HG03196 (cell line): ENCODE data around the gene SLC8A2.

Experiments
- ATAC-seq: cut with Tn5 transposase; IDR thresholded peaks from one replicate; pipeline ENCODE4 v1.9.1; 2021; ENCODE audit not compliant: unreplicated experiment

The SLC8A2 gene

DNA sequence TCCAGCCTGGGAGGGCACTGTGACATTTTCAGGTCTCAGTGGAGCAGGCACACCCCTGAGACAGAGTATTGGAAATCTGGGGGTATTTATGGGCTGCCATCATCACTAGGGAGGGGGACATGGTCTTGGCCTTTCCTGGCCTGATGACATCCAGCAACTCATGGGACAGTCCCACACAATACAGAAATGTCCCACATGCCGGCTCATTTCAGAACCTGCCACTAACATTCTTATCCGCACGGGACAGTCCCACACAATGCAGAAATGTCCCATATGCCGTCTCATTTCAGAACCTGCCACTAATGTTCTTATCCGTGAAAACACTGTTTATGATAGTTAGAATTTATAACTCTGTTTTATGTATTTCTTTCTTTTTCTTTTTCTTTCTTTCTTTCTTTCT is 9.8 kb downstream of the SLC8A2 start:
- ATAC-seq = no peak

DNA sequence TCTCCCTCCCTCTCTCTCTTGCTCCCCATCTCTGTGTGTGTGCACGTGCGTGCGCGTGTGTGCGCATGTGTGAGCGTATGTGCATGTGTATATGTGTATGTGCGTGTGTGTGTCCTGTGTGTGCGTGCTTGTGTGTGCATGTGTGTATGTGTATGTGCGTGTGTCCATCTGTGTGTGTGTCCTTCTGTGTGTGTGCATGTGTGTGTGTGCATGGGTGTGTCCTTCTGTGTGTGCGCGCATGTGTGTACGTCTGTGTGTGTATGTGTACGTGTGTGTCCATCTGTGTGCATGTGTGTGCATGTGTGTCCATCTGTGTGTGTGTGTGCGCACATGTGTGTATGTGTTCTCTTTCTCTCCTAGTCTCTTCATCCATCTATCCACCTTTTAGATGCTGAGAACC is 12.2 kb downstream of the SLC8A2 start:
- no peak for ATAC-seq

GRCh38 chr19:47458672-47459071 is 13.0 kb downstream of the SLC8A2 start:
- ATAC-seq = no peak

DNA sequence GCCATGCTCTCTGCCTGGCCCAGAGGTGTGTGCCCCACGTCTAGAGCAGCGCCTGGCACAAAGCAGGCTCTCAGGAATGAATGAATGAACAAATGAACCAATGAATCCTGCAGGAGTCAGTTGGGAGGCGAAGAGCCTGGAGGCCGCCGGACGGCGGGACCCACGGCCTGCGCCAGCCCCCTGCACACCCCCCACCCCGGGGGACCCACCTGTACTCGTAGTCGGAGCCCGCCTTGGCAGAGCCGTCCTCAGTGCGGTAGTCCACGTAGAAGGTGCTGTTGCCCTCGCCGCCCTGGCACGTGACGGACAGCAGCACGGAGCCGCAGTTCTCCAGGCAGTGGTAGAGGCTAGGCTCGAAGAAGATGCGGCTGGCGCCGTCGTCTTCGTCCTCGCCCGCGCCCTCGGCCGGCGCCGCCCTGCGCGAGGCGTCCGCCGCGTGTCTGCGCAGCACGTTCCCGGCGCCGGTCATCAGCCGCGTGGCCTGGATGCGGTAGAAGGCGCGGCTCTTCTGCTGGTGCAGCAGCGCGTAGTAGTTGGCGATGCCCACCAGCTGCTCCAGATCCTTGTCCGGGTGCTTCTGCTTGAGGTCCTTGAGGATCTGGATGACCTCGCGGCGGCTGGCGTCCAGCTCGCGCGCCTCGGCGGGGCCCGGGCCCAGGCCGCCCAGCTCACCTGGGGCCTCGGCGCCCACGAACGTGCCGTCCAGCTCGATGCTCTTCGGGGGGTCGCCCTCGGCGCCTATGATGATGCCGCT is 14.8 kb downstream of the SLC8A2 start:
- ATAC-seq = no peak

DNA sequence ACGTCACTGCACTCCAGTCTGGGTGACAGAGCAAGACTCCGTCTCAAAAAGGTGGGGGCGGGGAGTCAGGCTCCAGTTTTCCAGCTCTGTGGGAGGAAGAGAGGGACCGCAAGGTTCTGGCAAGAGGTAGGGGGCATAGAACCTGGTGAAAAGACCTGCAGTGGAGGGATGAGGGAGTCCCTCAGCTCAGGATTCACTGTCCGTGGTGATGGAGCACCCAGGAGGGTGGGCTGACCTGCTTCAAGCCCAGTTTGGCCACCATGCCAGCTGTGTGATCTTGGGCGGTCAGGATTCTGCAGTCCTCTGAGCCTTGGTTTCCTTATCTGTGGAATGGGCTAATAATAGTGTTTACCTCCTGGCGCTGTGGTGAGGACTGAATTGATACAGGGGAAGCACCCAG is 21.2 kb downstream of the SLC8A2 start:
- no peak for ATAC-seq

GRCh38 chr19:47448360-47448727 is 23.3 kb downstream of the SLC8A2 start:
- ATAC-seq = no peak

DNA sequence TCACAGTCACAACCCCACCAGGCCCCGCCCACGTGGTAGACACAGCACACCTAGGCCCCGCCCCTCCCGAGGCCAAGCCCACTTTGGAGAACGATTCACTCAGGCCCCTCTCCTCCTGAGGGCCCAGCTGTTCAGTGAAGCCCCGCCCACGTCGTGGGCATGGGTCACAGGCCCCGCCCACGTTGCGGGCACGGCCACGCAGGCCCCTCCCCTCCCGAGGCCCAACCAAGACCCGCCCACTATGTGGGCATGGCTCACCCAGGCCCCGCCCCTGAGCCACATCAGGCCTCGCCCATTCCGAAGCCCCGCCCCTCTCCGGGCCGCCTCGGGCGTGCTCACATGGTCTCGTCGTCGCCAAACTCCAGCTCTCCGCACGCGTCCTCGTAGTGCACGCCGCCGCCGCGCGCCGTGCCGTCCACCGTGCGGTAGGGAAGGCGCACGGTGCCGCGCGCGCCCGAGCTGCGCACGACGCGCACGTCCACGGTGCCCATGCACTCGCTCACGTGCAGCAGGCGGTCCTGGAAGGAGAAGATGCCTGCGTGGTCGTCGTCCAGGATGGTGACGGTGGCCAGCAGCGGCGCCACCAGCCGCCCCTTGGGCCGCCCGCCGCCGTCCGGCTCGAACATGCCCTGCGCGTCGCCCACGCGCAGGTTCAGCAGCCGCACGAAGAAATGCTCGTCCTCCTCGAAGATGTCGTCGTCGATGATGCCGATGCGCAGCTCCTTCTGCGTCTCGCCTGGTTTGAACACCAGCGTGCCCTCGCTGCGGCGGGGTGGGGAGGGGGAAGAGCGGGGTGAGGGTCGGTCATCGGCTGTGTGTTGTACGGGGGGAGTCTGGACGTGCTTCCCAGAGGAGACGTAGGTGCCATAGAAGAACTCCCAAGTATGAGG is 24.0 kb downstream of the SLC8A2 start:
- ATAC-seq = no peak

DNA sequence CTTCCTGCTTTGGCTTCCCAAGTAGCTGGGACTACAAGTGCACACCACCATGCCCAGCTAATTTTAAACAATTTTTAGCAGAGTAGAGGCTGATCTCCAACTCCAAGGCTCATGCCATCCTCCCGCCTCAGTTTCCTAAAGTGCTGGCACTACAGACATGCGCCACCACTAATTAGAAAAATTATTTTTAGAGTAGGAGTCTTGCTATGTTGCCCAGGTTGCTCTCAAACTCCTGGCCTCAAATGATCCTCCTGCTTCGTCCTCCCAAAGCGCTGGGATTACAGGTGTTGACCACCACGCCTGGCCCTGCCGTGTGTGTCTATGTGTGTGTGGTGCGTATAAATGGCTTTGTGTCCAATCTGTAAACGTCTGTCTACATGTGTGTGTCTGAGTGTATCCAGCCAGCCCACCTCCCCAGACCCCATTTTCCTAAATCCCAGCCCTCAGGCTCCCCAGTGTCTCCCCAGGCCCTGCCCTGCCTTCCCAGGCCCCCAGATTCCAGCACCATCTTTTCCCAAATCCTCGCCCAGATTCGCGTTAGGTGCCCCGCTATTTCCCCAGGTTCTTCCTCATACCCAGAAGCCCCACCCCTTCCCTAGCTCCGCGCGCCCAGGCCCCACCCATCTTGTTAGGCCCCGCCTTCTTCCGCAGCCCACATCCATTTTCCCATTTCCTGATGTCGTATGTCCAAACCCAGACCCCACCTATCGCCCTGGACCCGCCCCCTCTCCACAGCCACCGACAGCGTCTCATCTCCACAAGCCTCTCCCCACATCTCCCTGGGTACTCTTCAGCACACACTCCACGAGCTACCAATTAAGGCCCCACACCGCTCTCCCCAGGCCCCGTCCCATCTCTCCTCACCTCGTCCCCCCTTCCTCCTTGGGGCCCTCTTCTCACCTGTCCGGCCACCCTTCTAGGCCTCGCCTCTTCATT is 24.9 kb downstream of the SLC8A2 start:
- ATAC-seq = no peak

DNA sequence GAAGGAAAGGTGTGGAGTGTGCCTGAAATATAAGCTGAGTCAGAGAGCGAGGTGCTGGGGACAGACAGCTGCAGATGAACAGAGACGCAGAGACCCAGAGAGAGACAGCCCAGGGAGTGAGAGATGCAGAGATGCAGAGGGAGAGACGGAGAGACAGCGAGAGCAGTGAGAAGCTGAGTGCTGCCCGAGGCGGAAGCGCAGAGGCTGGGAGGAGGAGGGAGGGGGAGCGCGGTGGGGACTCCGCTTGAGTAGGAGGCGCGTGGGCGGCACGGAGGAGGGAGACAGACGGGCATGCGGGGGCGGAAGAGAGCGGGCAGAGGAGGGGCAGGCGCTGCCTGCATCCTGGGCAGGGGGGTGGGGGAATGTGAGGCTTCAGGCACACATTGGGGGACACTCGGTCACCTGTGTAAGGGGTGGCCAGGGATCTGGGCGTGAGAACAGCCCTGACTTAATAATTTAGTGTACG is 25.7 kb downstream of the SLC8A2 start:
- ATAC-seq = no peak

GRCh38 chr19:47445527-47445926 is 26.2 kb downstream of the SLC8A2 start:
- no peak for ATAC-seq

DNA sequence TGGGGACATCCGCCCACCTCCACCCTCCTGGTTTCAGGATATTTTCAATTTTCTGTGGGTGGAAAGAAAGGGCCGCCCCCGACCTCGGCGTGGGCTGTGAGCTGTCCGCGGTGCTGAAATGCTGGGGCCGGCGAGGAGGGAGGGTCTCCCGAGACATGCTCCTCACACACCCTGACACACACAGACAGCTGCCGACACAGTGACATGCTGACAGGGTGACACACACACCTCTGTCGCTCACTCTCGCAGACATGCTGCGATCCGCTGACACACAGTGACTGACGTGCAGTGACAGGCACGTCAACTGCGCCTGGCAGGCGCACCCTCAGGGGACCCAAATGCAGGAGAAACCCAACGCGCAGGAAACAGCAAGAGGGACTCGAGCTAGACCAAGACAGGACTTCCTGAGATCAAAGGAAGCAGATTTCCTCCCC is 27.3 kb downstream of the SLC8A2 start:
- ATAC-seq = no peak

DNA sequence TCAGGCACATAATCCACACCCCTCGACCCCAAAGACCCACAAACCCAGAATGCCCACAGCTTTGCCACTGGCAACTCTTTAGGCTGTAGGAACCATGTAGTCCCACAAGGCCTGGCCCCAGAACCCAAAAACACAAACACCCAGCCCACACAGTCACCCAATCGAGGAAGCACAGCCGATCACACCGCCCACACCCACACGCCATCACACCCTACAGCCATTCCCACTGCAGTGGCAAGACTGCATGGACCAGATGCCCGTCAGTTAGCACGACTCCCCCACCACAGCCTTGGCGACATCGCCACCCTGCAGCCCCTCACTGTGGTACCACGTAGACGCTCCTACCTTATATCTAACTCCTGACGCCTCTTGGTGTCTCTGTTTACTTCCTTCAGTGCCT is 28.4 kb downstream of the SLC8A2 start:
- no peak for ATAC-seq

DNA sequence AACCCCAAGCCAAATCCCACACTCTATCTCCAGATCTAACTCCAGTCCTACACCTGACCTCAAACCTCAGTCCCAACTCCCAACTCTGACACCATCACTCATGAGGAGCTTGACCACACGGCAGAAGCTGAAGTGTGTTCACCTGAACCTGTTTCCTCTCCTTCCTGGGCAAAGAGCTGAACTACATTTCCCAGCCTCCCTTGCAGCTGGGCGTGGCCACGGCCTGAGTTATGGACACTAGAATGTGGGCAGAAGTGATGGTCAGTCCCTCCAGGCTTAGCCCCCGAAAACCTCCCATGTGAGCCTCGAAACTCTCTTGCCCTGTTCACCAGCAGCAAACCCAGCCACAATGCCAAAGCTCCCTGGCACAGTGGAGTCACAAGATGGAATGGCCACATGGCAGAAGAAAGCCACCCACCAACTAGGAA is 32.9 kb downstream of the SLC8A2 start:
- no peak for ATAC-seq

GRCh38 chr19:47437500-47437899 is 34.2 kb downstream of the SLC8A2 start:
- no peak for ATAC-seq

- ATAC-seq = no peak
These were observed 34.8 kb downstream of the SLC8A2 start for GRCh38 chr19:47436712-47437401.

DNA sequence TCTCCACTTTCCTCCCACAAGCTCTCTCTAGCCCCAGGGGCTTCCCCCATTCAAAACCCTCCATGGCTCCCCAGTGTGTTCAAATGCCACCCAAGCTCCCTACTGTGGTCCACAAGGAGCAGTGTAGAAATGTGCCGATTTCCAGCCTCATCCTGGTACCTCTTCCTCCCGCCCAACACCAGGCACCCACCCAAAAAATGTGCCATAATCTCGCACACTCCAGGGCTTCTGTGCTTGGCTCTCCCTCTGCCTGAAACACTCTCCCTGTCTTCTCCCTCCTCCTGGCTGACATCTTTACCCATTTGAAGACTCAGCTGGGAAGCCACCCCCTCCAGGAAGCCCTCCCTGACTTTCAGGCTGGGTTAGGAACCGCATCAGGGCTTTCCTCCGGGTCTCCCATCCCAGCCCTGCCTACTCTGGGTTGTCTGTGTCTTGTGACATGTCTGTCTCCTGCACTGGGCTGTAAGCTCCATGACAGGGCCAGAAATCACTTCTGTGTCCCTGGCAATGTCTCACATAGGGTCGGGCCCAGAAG is 35.7 kb downstream of the SLC8A2 start:
- no peak for ATAC-seq

DNA sequence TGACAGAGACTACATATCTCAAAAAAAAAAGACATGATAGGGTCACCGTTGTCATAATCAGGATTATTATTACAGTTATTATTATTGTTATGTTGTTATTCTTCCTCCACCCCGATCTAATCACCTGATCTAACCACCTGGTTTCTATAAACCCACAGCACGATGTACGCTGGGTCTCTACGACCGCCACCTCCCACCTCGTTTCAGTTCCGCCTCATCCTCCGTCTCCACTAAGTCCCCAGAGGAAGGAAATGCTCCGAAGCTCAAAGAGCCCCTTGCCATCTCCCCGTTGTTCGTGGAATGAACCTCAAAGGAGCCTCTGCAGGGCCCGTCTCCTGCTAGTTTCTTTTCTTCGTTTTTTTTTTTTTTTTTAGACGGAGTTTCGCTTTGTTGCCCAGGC is 36.5 kb downstream of the SLC8A2 start:
- no peak for ATAC-seq

- ATAC-seq = no peak
These were observed 37.6 kb downstream of the SLC8A2 start for GRCh38 chr19:47434088-47434487.

DNA sequence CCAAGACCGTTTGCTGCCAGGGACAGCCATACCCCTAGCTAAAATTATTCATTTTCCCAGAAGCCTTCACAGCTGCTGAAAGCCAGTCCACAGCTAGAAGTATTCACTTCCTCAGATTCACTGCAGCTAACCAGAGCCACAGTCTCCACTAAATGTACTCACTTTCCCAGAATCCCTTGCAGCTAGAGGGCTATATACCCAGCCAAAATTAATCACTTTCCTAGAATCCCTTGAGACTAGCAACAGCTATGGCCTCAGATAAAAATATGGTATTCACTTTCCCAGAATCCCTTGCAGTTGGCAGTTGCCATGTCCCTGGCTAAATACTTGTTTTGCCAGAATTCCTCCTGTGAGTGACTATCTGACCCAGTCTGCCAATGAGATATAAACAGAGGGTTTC is 38.6 kb downstream of the SLC8A2 start:
- ATAC-seq = no peak

DNA sequence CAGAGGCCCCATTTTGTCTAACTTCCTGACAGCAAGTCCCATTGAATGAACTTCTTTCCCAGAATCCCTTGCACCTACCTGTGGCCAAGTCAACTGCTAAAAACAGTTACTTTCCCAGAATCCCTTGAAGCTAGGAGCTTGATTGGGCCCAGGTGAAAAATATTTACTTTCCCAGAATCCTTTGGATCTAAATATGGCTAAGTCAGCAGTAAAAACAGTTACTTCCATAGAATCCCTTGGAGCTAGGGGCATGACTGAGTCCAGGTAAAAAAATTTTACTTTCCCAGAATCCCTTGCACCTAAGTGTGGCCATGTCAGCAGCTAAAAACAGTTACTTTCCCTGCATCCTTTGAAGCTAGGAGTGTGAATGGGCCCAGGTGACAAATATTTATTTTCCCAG is 39.2 kb downstream of the SLC8A2 start:
- ATAC-seq = no peak
